ENCODE data around the gene IGSF9B. TPM values are rescaled to one million over a fixed set of nuclear protein-coding genes. Genes with fewer than 3 reads are reported as not detected.

Gene IGSF9B
- total and polyA plus RNA-seq, 4 donors, result 0.07 to 0.33 (median 0.09) TPM; not detected in 1

- H3K36me3 ChIP-seq (ENCODE audit: control insufficient read depth in 4 of 4, insufficient read depth in 3 of 4, low read depth in 1 of 4, low read length in 3 of 4), result no peaks in the 10 kb centered on the region
- H3K9ac ChIP-seq (ENCODE audit: low read depth in 1 of 2, low read length in 2 of 2), result no peak overlapping the region
- H3K27me3 ChIP-seq (ENCODE audit: control insufficient read depth in 4 of 4, insufficient read depth in 4 of 4, low read length in 3 of 4), result peaks cover 2 to 26% (median 11%) of the 10 kb centered on the region in 4 donors
- H3K4me1 ChIP-seq (ENCODE audit: control insufficient read depth in 4 of 4, insufficient read depth in 4 of 4, low read length in 3 of 4), result peaks cover 0 to 7% (median 1%) of the 10 kb centered on the region in 4 donors
- TF ChIP-seq RAD21 (IDR thresholded peaks at IDR 0.05), result no peak
- TF ChIP-seq ZBTB33 (IDR thresholded peaks at IDR 0.05), result no peak
- TF ChIP-seq GABPA (IDR thresholded peaks at IDR 0.05 in 1 of 2, conservative IDR thresholded peaks at IDR 0.05 in 1 of 2), result no peak
- TF ChIP-seq NR2F2 (IDR thresholded peaks at IDR 0.05), result no peak
- no peak for TF ChIP-seq ATF3 (IDR thresholded peaks at IDR 0.05)
- no peak for TF ChIP-seq FOXA2 (IDR thresholded peaks at IDR 0.05)
- no peak for TF ChIP-seq YY1 (IDR thresholded peaks at IDR 0.05)
- TF ChIP-seq HNF4G (IDR thresholded peaks at IDR 0.05), result no peak
- TF ChIP-seq FOXA1 (IDR thresholded peaks at IDR 0.05), result no peak
- no peak for TF ChIP-seq SP1 (IDR thresholded peaks at IDR 0.05)
- no peak for TF ChIP-seq MAX (IDR thresholded peaks at IDR 0.05)
- TF ChIP-seq EGR1 (IDR thresholded peaks at IDR 0.05; ENCODE audit: low read depth in 2 of 2), result no peak
- TF ChIP-seq JUND (IDR thresholded peaks at IDR 0.05), result no peak
- no peak for TF ChIP-seq CTCF (IDR thresholded peaks at IDR 0.05; ENCODE audit: low read depth, low read length, missing input control)
- no peak for TF ChIP-seq RXRA (IDR thresholded peaks at IDR 0.05)
- no peak for DNase-seq (ENCODE audit: low spot score)
- 33% methylated on average over 17 of the region's 17 CpGs for WGBS
- no peak overlapping the region for H3K4me3 ChIP-seq (ENCODE audit: low read depth in 1 of 3, low read length in 3 of 3)
- no peak overlapping the region for H3K27ac ChIP-seq (ENCODE audit: low read depth in 1 of 2, low read length in 2 of 2)
- H3K9me3 ChIP-seq (ENCODE audit: control insufficient read depth in 4 of 4, low read length in 3 of 4), result no peaks in the 10 kb centered on the region
Observed at GRCh38 chr11:133950874-133951326, 5.9 kb downstream of the IGSF9B start.

- H3K4me1 ChIP-seq (ENCODE audit: control insufficient read depth in 4 of 4, insufficient read depth in 4 of 4, low read length in 3 of 4), result peaks cover 0 to 4% (median under 1%) of the 10 kb centered on the region in 4 donors
- 76% methylated on average over 12 of the region's 12 CpGs for WGBS
- DNase-seq (ENCODE audit: low spot score), result no peak
- H3K9ac ChIP-seq (ENCODE audit: low read depth in 1 of 2, low read length in 2 of 2), result no peak overlapping the region
- H3K9me3 ChIP-seq (ENCODE audit: control insufficient read depth in 4 of 4, low read length in 3 of 4), result no peaks in the 10 kb centered on the region
- no peaks in the 10 kb centered on the region for H3K36me3 ChIP-seq (ENCODE audit: control insufficient read depth in 4 of 4, insufficient read depth in 3 of 4, low read depth in 1 of 4, low read length in 3 of 4)
- H3K4me3 ChIP-seq (ENCODE audit: low read depth in 1 of 3, low read length in 3 of 3), result no peak overlapping the region
- H3K27me3 ChIP-seq (ENCODE audit: control insufficient read depth in 4 of 4, insufficient read depth in 4 of 4, low read length in 3 of 4), result peaks cover 2 to 26% (median 11%) of the 10 kb centered on the region in 4 donors
- H3K27ac ChIP-seq (ENCODE audit: low read depth in 1 of 2, low read length in 2 of 2), result no peak overlapping the region
- TF ChIP-seq HNF4G (IDR thresholded peaks at IDR 0.05) (no peak), EGR1 (IDR thresholded peaks at IDR 0.05; ENCODE audit: low read depth in 2 of 2) (no peak), CTCF (IDR thresholded peaks at IDR 0.05; ENCODE audit: low read depth, low read length, missing input control) (no peak), YY1 (IDR thresholded peaks at IDR 0.05) (no peak), ZBTB33 (IDR thresholded peaks at IDR 0.05) (no peak), RXRA (IDR thresholded peaks at IDR 0.05) (no peak), HNF4A (conservative IDR thresholded peaks at IDR 0.05) (no peak), TAF1 (conservative IDR thresholded peaks at IDR 0.05) (no peak), FOXA2 (IDR thresholded peaks at IDR 0.05) (no peak), REST (IDR thresholded peaks at IDR 0.05) (no peak), ATF3 (IDR thresholded peaks at IDR 0.05) (no peak), SP1 (IDR thresholded peaks at IDR 0.05) (no peak), JUND (IDR thresholded peaks at IDR 0.05) (no peak), GABPA (IDR thresholded peaks at IDR 0.05 in 1 of 2, conservative IDR thresholded peaks at IDR 0.05 in 1 of 2) (no peak), RAD21 (IDR thresholded peaks at IDR 0.05) (no peak), NR2F2 (IDR thresholded peaks at IDR 0.05) (no peak)
Observed at GRCh38 chr11:133950421-133950820, 6.3 kb downstream of the IGSF9B start.

Measured in liver (tissue), 9 donors.